Measurements from ENCODE around the gene NXT1. TPM values are rescaled to one million over a fixed set of nuclear protein-coding genes. Genes with fewer than 3 reads are reported as not detected.

Gene NXT1
- total RNA-seq, 1 donor from 2014 or later, result 21.2 TPM

- H3K27ac Mint-ChIP-seq, result no peak overlapping the region
- H3K4me1 Mint-ChIP-seq (ENCODE audit: low read depth), result no peaks in the 10 kb centered on the region
- no peak overlapping the region for H3K4me3 Mint-ChIP-seq (ENCODE audit: low read depth)
- DNase-seq (ENCODE audit: low spot score, unreplicated experiment), result no peak
- H3K36me3 Mint-ChIP-seq (ENCODE audit: insufficient read depth), result no peaks in the 10 kb centered on the region
- TF ChIP-seq, protein P1, sequence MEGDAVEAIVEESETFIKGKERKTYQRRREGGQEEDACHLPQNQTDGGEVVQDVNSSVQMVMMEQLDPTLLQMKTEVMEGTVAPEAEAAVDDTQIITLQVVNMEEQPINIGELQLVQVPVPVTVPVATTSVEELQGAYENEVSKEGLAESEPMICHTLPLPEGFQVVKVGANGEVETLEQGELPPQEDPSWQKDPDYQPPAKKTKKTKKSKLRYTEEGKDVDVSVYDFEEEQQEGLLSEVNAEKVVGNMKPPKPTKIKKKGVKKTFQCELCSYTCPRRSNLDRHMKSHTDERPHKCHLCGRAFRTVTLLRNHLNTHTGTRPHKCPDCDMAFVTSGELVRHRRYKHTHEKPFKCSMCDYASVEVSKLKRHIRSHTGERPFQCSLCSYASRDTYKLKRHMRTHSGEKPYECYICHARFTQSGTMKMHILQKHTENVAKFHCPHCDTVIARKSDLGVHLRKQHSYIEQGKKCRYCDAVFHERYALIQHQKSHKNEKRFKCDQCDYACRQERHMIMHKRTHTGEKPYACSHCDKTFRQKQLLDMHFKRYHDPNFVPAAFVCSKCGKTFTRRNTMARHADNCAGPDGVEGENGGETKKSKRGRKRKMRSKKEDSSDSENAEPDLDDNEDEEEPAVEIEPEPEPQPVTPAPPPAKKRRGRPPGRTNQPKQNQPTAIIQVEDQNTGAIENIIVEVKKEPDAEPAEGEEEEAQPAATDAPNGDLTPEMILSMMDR (IDR thresholded peaks at IDR 0.05; ENCODE audit: unreplicated experiment), result no peak
- peaks cover 2% of the 10 kb centered on the region for H3K9me3 Mint-ChIP-seq (ENCODE audit: low read depth)
- H3K27me3 Mint-ChIP-seq, result peaks cover 27% of the 10 kb centered on the region
These were observed 14.1 kb upstream of the NXT1 start for GRCh38 chr20:23336476-23336875.

GRCh38 chr20:23337312-23337711 is 13.3 kb upstream of the NXT1 start:
- peaks cover 2% of the 10 kb centered on the region for H3K9me3 Mint-ChIP-seq (ENCODE audit: low read depth)
- TF ChIP-seq, protein P1 (IDR thresholded peaks at IDR 0.05; ENCODE audit: unreplicated experiment), result no peak
- no peak overlapping the region for H3K4me3 Mint-ChIP-seq (ENCODE audit: low read depth)
- H3K27me3 Mint-ChIP-seq, result peaks cover 35% of the 10 kb centered on the region
- no peak overlapping the region for H3K27ac Mint-ChIP-seq
- H3K36me3 Mint-ChIP-seq (ENCODE audit: insufficient read depth), result no peaks in the 10 kb centered on the region
- no peak for DNase-seq (ENCODE audit: low spot score, unreplicated experiment)
- no peaks in the 10 kb centered on the region for H3K4me1 Mint-ChIP-seq (ENCODE audit: low read depth)

GRCh38 chr20:23339986-23340385 is 10.6 kb upstream of the NXT1 start:
- H3K4me1 Mint-ChIP-seq (ENCODE audit: low read depth), result no peaks in the 10 kb centered on the region
- H3K9me3 Mint-ChIP-seq (ENCODE audit: low read depth), result no peaks in the 10 kb centered on the region
- H3K4me3 Mint-ChIP-seq (ENCODE audit: low read depth), result no peak overlapping the region

DNA sequence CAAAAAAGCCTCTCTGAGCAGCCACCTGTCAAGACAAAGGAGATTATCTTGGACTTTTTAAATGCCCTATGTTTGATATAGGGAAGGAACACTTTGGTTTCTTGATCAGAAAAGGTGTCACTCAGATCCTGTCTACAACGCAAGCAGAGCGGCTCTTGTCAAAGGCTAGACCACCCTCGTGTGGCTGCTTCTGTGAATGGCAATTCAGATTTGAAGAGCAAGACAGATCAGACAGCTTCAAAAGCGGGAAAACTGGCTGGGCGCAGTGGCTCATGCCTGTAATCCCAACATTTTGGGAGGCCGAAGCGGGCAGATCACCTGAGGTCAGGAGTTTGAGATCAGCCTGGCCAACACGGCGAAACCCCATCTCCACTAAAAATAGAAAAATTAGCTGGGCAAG is 10.1 kb upstream of the NXT1 start:
- Mint-ChIP-seq H3K27me3 (peaks cover 39% of the 10 kb centered on the region), H3K4me3 (ENCODE audit: low read depth) (no peak overlapping the region), H3K27ac (no peak overlapping the region)

More at GRCh38 chr20:23339986-23340385, 10.6 kb upstream of the NXT1 start:
- Mint-ChIP-seq H3K27me3 (peaks cover 39% of the 10 kb centered on the region), H3K27ac (no peak overlapping the region), H3K36me3 (ENCODE audit: insufficient read depth) (no peaks in the 10 kb centered on the region)
- TF ChIP-seq, protein P1 (IDR thresholded peaks at IDR 0.05; ENCODE audit: unreplicated experiment), result no peak
- DNase-seq (ENCODE audit: low spot score, unreplicated experiment), result no peak

GRCh38 chr20:23341073-23341472 is 9.5 kb upstream of the NXT1 start:
- H3K36me3 Mint-ChIP-seq (ENCODE audit: insufficient read depth), result no peaks in the 10 kb centered on the region
- H3K27me3 Mint-ChIP-seq, result peaks cover 39% of the 10 kb centered on the region
- no peaks in the 10 kb centered on the region for H3K9me3 Mint-ChIP-seq (ENCODE audit: low read depth)
- no peak for DNase-seq (ENCODE audit: low spot score, unreplicated experiment)
- TF ChIP-seq, protein P1 (IDR thresholded peaks at IDR 0.05; ENCODE audit: unreplicated experiment), result no peak
- no peaks in the 10 kb centered on the region for H3K4me1 Mint-ChIP-seq (ENCODE audit: low read depth)
- no peak overlapping the region for H3K4me3 Mint-ChIP-seq (ENCODE audit: low read depth)
- H3K27ac Mint-ChIP-seq, result no peak overlapping the region

More for the DNA sequence above, 10.1 kb upstream of the NXT1 start:
- Mint-ChIP-seq H3K9me3 (ENCODE audit: low read depth) (no peaks in the 10 kb centered on the region), H3K36me3 (ENCODE audit: insufficient read depth) (no peaks in the 10 kb centered on the region), H3K4me1 (ENCODE audit: low read depth) (no peaks in the 10 kb centered on the region)
- TF ChIP-seq, protein P1 (IDR thresholded peaks at IDR 0.05; ENCODE audit: unreplicated experiment), result peak; percentile 77
- DNase-seq (ENCODE audit: low spot score, unreplicated experiment), result peak; percentile 39

Data from progenitor cell of endocrine pancreas (in vitro differentiated cells).